ENCODE measurements around the gene CCNF.
"Not testable (repeated sequence)": the region's sequence is repeated elsewhere in the genome, so short reads cannot be mapped to it uniquely, and the experiment has no call there.

The CCNF gene

DNA sequence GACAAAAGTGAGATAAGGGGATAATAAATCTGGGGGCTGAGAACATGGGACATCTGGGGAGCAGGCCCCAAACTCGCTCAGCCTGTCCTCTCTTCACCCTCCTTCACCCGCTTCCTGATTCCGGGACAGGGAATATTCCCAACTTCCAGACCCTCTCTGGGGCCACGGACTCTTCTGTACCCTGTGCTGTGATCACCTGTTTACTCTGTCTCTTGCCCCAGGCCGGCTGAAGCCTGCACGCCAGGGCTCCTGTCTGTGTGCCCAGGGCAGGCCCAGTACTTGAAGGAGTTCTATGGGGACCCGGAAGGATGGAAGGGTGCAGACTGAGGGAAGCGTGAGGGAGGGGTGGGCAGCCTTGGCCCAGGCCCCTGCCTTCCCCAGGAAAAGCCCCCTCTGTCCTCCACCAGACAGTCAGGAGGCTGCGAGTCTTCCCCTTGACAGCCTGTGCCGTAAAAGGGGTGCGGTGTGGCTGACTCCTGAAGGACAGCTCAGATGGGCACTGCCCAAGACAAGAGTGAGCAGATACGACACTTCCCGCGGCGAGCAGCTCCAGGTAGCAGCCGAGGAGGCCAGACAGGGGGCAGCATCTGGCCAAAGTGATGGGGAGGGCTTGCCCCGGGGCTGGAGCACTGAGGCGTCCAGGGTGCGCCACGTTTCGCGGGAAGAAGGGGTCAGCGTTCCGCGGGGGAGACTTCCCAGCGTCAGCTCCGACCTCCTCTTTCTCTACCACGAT, 1.0 kb upstream of the CCNF start:
- no peak for DNase-seq (ENCODE audit: low read depth)

DNA sequence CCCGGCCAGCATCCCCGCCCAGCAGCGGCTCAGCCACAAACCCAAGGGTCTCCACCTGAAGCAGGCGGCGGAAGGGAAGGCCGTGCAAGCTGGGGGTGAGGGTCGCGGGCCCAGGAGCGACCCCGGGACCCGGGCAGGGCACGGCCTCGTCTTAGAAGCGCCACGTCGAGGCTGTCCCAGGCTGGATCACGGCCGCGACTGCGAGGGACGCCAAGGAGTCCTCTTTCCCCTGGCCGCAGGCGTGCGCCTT, 538 bp upstream of the CCNF start:
- no peak for DNase-seq (ENCODE audit: low read depth)

- no peak for DNase-seq (ENCODE audit: low read depth)
Observed at GRCh38 chr16:2429771-2430663, 770 bp downstream of the CCNF start.

- DNase-seq (ENCODE audit: low read depth) = no peak
Observed at GRCh38 chr16:2432286-2432685, 3.0 kb downstream of the CCNF start.

DNA sequence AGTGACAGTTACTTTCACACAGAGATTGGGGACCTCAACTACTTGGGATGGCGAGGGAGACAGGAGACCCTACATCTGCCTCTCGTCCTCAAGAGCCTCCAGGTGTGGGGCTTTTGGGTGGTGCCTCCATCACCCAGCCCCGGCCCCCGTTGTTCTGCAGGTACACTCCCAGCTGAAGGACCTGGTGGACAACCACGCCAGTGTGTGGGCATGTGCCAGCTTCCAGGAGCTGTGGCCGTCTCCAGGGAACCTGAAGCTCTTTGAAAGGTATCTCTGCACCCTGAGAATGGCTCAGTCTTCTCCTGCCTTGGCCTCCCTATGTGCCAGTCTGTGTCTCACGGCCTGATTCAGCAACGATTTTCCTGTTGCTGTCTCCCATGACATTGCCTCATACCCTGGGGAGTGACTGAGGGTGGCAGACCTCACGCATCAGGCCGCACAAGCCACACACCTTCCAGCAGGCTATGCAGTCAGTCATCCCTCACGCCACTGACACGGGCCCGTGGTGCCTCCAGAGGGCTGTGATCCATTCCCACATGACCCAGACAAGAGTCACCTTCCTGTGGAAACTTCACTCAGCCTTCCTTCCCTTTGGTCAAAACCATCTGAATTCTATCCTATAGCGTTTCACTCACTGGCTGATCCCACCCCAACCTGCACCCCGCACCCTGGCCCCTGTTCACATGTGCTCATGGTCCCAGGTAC, 3.7 kb downstream of the CCNF start:
- DNase-seq (ENCODE audit: low read depth) = no peak

- not testable (repeated sequence) for DNase-seq (ENCODE audit: low read depth)
Observed at GRCh38 chr16:2435236-2435635, 6.0 kb downstream of the CCNF start.

GRCh38 chr16:2436110-2436509, 6.9 kb downstream of the CCNF start:
- no peak for DNase-seq (ENCODE audit: low read depth)

GRCh38 chr16:2437032-2437790, 8.0 kb downstream of the CCNF start:
- no peak for DNase-seq (ENCODE audit: low read depth)

- DNase-seq (ENCODE audit: low read depth) = no peak
Observed at GRCh38 chr16:2438121-2438520, 8.9 kb downstream of the CCNF start.

DNA sequence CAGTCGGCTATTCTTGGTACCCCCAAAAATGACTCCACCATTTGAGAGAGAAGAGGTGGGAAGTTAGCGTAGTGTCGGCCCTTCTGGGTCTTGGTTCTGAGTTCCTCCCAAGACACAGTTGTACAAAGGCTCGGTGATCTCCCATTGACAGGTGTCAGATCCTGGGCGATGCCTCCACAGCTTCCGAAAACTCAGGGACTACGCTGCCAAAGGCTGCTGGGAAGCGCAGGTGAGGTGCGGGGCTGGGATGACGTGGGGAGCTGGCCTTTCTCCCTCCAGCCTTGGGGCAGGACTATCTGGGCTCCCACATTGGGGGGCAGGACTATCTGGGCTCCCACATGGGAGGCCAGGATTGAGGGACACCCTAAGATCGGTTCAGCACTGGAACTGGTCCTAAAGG, 10.4 kb downstream of the CCNF start:
- DNase-seq (ENCODE audit: low read depth) = no peak

DNA sequence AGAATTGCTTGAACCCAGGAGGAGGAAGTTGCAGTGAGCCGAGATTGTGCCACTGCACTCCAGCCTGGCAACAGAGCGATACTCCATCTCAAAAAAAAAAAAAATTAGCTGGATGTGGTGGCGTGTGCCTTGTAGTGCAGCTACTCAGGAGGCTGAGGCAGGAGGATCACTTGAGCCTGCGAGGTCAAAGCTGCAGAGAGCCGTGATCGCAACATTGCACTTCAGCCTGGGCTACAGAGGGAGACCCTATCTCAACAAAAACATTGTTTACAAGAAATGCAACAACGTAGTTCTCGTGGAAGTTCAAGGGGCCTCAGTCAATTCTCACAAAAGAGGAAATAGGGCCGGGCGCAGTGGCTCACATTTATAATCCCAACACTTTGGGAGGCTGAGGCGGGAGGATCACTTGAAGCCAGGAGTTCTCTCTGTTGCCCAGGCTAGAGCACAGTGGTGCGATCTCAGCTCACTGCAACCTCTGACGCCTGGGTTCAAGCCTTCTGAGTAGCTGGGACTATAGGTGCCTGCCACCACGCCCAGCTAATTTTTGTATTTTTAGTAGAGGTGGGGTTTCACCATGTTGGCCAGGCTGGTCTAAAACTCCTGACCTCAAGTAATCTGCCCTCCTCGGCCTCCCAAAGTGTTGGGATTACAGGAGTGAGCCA, 12.0 kb downstream of the CCNF start:
- not testable (repeated sequence) for DNase-seq (ENCODE audit: low read depth)

DNA sequence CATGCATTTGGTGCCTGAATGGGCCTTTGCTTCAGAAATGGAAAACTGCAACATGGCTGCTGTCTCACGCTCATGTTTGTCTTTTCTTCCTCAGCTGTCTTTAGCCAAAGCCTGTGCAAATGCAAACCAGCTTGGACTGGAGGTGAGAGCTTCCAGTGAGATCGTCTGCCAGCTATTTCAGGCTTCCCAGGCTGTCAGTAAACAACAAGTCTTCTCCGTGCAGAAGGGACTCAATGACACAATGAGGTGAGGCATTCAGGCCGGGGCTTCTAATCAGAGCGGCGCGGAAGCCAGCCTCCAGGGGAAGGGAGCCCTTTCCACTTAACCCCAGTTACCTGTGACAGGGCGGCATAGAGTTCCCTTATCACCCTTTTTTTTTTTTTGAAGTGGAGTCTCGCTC, 14.3 kb downstream of the CCNF start:
- no peak for DNase-seq (ENCODE audit: low read depth)

GRCh38 chr16:2447920-2448583, 18.8 kb downstream of the CCNF start:
- DNase-seq (ENCODE audit: low read depth) = no peak

DNA sequence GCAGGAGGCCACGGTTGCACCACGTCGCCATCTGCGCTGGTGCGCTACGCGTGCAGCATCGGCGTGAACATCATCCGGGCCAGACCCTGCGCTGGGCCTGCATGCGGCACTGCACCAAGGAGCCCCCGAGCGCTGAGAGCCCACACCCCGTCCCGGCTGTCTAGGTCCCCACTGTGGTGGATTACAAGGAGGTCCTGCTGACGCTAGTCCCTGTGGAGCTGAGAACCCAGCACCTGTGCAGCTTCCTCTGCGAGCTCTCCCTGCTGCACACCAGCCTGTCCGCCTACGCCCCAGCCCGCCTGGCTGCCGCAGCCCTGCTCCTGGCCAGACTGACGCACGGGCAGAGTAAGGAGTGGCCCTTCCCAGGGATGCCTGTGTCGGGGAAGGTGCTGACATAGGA, 19.9 kb downstream of the CCNF start:
- DNase-seq (ENCODE audit: low read depth) = no peak

DNA sequence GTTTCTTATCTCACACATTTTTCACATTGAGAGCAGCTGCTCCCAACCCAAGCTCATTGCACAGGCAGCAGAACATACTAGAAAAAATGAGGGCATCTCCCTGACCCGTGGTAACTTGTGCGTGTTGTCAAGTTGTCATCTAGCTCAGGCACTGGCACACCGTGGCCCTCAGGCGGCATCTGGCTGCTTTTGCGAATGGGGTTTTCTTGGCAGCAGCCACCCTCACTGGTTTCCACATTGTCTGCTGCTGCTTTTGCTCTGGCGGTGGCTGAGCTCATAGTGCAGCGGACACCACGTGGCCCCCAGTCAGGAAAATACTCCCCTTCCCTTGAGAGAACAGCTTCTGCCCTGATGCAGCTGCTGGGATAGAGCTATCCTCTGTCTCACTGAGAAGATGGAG, 21.3 kb downstream of the CCNF start:
- DNase-seq (ENCODE audit: low read depth) = no peak

GRCh38 chr16:2450975-2451381, 21.7 kb downstream of the CCNF start:
- no peak for DNase-seq (ENCODE audit: low read depth)

DNA sequence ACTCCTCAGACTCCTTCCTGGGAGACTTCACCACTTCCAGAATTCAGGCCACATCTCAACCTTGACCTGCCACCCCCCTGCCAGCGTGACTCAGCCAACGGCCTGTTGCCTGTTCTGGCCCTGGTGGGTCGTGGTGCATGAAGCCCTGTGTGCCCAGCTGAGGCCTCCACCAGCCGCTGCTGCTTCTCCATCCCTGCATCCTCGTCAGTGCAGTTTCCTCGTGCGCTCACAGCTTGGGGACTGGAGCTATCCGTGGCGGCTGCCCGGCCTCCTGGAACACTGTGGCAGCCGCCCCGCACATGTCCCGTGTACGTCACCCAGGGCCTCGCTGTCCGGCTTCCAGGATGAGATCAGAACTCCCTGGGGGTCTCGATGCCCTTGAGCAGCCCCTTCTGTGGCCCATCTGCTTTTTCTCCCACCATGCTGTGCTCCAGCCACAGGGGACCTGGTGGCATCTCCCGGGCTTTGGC, 22.6 kb downstream of the CCNF start:
- DNase-seq (ENCODE audit: low read depth) = no peak

- no peak for DNase-seq (ENCODE audit: low read depth)
Observed at GRCh38 chr16:2452650-2453049, 23.4 kb downstream of the CCNF start.

- no peak for DNase-seq (ENCODE audit: low read depth)
Observed at GRCh38 chr16:2455081-2455845, 26.0 kb downstream of the CCNF start.

DNA sequence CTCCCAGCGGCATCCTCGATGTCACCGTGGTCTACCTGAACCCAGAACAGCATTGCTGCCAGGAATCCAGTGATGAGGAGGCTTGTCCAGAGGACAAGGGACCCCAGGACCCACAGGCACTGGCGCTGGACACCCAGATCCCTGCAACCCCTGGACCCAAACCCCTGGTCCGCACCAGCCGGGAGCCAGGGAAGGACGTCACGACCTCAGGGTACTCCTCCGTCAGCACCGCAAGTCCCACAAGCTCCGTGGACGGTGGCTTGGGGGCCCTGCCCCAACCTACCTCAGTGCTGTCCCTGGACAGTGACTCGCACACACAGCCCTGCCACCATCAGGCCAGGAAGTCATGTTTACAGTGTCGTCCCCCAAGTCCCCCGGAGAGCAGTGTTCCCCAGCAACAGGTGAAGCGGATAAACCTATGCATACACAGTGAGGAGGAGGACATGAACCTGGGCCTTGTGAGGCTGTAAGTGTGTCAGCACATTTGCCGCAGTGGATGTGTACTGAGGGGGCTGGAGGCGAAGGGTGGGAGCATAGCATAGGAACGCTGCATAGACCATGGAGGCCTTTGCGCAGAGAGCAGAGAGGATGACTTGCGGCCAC, 27.4 kb downstream of the CCNF start:
- no peak for DNase-seq (ENCODE audit: low read depth)
